Hematopoietic multipotent progenitor cell treated with erythropoietin and hydrocortisone succinate and interleukin-3 and kit ligand, for 8 days (in vitro differentiated cells): ENCODE data around the gene IRX2.
A peak's percentile ranks its signal among the peaks of the same experiment; 100 is the strongest.

ENCODE experiments used
- DNase-seq: peaks from one replicate; pipeline ENCODE4 v3.0.0-alpha.2; 2015

Gene IRX2

DNA sequence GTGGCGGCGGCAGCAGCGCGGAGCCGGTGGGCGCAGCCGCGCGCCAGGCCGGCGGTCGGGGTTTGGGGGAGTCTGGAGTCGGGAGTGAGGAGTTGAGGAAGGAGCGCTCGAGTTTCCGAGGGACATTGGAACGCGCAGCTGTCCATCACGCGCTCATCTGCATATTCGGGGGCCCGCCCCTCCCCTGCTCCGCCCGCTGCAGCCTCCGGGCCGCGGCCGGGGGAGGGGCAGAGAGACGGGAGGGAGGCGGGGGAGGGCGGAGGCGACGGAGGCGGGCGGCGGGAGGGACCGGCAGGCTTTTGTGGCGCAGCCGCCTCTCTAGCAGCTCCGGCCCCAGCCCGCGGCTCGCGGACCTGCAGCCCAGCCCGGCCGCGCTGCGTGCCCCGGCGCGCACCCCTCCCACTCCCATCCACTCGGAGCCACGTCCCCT is at the start of gene IRX2:
Gene IRX2 (minus strand): TSS at position 86 of the 430 bp plus-strand sequence. CDS start 264 bp downstream, outside the sequence.
- peak; percentile 47 for DNase-seq

DNA sequence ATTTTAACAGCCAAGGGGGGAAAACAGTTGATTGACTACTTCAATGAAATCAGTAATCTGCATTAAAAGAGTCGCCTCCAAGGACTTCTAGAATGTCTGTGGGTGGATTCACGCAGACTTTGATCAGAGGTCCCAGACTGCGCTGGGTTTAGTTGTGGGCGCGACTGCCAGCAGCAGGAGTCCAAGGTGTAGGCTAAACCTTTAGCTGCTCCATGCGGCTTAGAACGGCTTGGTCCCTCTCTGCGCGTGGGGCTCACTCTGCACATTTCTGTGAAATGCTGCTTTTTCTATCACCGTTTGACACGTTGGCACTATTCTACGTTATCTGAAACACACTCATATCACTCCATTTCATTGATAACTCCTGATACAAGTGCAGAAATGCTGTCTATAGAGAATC is 48.6 kb upstream of the IRX2 start:
- DNase-seq = no peak

DNA sequence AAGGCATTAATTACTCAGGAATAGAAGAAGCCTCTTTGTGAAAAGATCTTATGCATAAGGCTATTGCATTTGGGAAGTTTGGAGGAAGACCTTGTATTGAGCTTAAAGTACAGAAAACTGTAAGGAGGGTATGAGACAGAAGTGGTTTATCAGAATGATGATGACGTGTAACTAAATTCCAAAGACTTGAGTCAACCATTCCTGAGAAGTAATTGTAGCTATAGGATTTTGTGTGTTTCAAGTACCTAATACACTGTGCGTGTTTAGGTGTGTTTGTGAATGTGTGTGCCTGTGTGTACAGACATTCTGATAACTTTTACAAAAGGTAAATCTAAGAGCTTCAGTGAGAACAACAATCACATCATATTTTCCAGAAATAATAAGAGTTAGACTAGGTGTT is 46.5 kb upstream of the IRX2 start:
- no peak for DNase-seq

DNA sequence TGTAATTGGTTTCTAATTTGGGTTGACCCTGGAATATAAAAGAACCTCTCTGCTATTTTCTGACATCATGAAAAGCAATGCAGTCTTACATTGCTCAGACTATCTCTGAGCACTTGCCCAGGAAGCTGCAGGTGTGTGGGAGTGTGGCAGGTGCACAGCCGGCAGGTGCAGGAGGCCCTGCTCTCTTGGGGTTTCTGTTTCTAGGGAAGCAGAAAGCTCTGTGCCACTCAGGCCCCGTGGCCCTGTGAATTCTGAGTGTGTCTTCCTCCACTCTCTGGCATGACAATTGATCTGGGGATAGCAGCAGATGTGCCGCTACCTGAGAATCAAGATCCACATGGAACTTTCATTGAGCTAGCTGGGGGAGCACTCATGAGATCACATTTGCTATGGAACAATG is 45.7 kb upstream of the IRX2 start:
- DNase-seq = no peak

DNA sequence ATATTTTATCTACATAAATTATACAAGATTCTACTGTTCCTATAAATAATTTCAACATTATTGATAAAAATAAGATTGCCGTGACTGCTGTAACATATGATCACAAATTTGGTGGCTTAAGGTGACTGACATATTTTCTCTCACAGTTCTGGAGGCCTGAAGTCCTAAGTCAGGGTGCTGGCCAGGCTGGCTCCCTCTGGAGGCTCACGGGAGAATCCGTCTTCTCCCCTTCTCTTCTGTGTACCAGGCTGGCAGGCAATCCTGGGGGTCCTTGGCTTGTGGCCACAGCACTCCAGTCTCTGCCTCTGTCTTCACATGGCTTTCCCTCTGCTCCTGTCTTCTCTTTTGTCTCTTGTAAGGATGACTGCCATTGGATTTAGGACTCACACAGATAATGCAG is 31.7 kb upstream of the IRX2 start:
- no peak for DNase-seq

DNA sequence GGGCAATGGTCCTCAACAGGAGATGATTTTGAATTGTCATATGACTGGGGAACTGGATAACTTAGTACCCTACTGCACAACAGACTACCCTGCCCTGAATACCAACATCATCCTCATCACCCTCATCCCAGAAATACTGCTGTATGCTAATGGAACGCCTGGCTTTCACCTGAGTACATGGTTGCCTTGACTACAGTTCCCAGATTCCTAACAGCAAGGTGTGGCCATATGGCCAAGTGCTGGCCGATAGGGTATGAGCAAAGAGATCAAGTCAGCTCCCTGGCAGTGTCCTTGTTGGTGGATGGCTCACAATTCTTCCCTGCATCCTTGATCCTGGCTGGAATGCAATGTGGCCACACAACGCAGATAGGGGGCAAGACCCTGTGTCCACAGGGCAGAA is 31.2 kb upstream of the IRX2 start:
- DNase-seq = no peak

DNA sequence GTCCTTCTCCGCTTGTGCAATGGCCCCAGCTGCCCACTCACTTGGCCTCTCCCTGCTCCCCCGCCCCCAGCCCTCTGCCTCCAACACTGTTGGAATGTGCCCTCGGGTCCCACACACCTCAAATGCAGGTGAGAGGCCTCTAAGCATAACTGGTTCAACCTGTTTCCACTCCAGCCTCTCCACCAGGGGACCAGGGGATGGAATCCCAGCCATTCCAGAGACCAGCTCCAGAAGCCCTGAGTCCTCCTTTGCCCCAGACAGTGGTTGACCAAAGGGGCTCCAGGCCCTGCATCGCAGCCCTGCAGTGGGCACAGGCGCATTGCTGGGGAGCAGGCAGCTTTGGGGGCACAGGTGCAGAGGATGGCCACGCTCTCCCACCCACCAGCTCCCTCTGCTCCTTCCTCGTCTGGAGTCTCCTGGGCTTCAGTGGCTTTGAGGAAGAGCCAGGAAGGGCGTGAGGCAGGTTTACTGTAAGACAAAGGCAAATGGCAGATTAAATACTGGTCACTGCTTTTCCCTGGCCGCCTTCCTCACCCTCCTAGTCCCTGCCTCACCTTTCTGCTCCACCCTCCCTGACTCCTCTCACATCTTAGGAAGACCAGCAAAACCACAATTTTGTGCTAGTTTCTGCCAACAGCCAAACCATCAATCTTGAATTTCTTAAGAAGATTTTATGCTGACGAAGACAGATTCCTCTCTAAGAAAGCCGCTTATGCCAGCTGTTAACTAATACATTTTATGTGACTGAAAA is 29.1 kb upstream of the IRX2 start:
- no peak for DNase-seq

DNA sequence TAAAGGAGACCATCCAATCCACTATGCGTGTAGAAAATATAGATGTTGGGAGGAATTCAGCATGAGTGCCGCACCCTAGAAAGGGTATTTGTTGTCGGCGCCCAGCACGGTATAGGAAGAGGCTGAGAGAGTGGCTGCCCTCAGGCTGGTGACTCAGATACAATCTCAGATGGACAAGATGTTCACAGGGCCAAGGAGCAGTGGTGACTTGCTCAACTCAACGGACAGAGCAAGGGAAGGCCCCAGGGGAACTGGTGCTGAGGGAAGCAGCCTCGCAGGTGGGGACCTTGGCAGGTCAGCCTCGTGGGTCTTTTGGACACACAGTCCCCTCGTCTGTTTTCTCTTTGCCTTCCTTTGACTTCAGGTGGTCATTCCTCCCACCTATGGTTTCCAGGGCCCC is 28.0 kb upstream of the IRX2 start:
- no peak for DNase-seq

DNA sequence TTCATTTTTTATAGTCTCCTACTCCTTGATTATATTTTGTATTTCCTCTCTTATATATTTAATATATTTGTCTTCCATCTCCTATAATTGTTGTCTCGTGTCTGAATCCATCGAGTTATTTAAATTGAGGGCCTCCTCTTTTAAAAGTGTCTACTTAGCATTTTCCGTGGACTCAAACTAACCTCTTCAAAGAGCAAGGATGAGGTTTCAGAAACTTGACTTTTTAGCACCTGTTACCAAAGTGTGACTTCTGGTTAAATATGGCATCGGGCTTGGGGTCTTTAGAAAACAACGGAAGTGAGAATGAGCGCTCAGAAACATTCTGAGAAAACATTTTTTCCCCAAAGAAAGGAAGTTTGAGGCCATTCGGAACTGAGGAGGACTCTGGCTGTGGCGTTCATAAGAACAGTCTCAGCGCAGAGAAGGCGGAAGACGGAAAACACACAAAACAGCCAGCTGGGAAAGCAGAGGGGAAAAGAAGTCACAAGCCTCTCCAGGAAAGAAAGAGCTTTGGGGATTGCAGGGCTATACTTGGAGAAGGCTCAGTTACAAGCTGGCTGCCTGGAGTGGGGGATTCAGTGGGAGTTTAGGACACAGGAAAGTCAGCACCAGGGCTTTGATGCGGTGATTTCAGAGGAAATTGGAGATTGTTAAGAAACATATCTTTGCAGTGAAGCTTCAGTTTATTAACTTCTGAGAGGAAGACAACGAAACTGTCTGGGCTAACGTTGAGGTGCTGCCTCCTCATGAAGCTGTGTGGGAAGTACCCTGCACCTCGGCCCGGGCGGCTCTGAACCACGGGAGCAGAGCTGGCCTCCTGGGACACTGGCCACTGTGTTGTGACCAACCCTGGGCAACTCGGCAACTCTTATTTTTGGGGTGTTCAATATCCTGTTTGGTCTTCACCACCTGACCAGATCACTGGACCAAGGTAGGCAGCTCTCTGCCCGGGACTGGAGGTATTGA is 25.1 kb upstream of the IRX2 start:
- no peak for DNase-seq

DNA sequence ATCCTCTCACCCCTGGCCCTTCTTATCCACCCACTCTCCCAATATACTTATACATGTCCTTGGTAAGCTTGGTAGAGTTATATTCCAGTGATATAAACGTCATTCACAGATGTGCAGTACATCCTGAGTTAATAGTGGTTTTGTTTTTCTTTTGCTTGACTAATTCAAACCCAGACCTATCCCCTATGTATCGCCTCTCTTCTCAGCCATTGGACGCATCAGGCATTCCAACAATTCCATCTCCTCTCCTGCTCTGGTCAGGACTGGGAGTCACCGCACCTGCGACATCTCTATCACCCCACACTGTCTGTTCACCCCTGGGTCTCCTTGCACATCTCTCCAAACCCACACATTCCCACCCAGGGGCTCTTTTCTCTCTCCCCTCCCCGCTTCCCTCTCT is 21.9 kb upstream of the IRX2 start:
- DNase-seq = no peak

DNA sequence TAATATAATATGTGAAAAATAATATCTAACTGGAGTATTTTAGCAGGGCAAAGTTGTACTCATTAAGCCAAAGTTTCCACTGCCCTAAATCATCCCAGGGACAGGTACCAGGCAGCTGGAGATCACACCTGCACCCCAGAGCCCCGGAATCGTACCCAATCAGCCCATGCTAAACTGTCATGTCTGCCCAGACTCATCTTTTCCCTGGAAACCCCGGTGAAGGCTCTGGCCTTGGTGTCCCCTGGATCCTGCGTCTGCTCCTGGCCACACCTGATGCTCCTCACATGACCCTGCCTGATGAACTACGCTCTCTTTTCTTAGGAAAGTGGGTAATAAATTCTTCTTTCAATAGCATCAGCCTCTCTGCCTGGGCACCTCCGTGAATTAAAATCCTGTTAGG is 15.6 kb upstream of the IRX2 start:
- DNase-seq = no peak

DNA sequence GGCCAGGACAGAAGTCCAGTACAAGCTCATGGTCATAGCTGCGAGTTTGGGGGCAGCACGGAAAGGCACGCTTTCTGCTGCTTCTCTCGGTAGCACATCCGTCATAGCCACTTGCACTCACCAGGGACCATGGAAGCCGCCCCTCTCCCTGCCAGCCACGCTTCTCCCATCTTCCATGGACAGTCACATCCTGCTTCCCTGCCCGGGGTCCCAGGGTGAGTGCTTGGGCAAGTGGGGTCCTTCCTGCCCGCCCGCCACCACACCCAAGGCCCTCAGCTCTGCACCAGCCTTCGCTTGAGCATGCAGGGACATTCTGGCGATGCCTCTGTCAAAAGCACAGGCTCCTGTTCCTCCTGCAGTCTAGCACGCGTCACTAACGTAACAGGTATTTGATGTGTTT is 13.1 kb upstream of the IRX2 start:
- no peak for DNase-seq

DNA sequence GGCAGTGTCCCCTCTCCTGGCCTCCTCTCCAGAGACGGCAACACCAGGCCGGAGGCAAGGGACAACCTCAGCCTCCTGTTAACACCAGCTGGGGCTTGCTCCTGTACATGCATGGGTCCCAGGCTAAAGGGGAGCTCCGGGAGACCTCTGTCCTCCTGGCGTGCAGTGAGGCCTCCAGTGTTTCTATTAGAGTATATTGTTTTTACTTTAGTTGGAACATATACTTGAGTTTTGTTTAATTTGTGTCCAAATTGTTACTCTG is 12.0 kb upstream of the IRX2 start:
- DNase-seq = no peak

DNA sequence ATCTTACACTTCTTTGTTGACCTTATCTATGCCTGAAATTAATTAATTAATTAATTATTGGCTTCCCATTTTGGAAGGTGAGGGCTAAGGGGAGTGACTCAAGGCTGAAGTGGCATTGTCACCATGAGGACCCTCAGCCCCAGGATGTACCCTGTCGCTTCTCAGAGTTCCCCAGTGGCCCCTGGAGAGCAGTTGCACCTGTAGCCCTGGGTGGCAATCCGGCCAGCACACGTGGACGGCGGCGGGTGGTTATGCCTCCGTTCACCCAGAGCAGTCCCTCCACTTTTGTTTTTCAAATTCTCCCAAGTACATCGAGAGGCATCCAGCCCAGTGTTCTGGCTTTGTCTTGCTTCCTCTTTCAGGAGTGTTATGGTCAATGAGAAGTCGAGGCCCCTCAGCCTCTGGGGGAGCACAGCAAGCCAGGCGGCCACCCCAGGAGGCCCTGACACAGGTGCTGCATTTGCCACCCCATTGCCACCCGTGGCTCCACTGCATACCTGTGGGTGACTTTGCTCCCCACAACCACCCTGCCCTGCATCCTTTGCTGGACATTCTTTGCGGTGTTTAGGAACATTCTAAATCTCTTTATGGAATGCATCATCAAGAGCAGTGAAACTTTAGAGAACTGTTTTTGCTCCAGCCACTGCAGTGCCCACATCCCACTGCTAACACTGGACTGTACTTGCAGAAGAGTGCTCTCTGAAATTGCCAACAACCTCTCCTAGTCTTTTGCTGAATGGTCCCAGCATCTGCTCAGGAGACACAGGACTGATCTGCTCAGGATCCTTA is 11.5 kb upstream of the IRX2 start:
- DNase-seq = no peak

DNA sequence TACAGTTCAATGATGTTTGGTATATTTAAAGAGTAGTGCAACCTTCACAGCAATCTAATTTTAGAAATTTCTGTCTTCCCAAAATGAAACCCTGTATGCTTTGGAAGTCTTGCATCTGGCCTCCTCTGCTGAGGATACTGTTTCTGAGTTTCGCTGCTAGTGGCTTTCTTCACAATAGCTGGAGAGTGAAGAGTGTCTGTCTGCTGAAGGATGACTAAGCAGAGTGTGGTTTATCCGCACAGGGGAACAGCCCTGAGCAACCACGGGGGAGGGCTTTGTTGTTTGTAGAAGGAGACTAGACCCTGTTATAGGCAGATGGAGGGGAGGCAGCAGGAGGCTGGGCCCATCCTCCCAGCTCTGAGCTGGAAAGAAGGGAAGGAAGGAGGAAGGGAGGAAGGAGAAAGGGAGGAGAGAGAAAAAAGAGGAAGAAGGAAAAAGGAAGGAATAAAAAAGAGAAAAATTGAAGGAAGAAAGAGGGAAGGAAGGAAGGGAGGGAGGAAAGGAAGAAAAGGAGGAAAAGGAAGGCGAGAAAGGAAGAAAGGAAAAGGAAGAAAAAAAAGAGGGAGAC is 10.5 kb upstream of the IRX2 start:
- DNase-seq = no peak

DNA sequence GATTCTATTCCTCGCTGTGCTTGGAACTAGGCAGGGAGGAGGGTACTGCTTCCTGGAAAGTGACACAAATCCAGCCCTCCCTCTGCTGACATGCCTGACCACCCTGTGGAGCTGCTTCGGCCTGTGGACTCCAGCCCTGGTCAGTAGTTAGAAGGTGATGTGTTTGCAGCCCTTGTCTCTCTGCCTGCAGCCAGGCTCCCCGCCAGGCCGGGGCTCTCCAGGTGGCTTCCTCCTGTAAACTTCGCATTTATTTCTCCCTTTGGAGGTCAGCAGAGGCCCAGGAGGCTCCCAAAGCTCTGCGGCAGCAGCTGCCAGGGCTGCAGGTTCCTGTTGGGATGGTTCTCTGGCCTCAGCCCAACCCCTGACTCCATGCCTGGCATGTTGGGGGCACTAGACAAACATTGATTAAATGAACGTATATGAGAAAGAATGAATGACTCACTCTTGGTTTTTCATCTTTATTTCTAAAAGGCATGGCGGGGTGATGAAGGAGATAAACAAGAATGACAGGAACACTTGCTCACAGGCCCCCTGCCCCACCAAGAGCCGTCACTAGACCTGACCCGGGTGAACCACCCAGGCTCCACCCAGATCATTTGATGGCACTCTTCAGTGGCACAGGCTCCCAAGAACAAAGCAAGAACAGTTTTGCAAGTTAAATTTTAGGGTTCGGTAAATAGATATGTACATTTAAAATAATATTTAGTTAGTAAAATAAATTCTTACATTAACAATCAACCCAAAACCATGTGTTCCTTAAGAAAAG is 8.4 kb upstream of the IRX2 start:
- DNase-seq = no peak

DNA sequence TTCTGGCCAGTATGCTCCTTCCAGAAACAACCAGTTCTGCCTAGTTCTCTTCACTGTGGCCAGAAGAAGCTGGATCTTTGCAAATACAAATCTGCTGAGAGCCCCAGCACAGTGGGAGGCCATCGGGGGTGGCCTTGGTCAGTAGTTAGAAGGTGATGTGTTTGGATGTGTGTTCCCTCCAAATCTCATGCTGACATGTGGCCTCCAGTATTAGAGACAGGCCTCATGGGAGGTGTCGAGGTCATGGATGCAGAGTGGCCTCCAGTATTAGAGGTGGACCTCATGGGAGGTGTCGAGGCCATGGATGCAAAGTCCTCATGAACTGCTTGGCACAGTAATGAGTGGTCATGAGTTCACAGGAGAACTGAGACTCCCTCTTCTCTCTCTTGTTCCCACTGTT is 7.6 kb upstream of the IRX2 start:
- DNase-seq = no peak

DNA sequence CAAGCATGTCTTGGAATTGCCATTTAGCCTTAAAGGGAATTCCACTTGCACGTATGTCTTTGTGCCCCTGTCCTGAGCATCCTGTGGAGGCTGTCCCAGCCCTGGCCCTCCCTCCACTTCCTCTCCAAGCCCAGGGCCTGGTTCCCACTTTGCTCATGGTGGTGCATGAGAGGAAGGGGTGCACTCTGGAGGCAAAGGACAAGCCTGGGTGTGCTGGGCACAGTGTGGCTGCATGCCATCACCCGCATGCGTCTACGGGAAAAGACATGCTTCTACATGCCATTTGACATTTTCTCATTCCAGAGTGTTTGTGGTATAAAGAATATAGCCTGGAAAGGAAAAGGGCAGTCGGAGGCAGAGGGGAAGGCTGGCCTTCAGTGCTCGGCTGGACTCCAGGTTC is 7.2 kb upstream of the IRX2 start:
- no peak for DNase-seq

DNA sequence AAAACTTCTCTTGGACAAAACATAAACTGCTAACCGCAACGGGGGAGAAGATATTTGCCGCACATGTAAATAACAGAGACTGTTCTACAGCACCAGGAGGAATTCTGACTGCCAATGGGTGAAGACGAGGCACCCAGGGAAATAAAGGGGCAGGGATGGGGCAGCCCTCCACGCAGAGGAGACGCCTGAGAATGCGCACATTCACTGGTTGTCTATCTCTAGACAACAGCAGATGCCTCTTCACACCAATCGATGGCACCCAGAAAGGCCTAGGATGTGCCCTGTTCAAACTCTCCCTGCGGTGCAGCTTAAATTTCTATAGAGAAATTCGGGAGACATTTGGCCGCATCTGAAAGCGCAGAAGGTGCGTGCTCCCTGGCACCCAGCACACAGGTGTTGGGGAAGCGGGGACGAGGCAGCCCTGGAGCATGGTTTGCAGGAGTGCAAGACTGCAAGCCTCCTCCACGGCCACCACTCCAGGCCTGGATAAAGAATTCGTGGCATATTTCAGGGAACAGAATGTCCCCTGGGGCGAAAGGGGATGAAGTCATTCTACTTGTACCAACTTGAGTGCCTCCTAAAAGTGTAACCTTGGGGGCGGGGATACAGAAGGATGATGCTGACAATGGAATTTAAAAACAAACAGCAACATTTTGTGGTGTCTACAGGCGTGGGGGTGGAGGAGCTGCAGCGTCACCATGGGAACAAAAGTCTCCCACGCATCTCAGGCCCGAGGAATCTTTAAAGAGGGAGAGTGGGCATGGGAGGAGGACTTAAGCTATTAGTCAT is 6.3 kb upstream of the IRX2 start:
- no peak for DNase-seq

DNA sequence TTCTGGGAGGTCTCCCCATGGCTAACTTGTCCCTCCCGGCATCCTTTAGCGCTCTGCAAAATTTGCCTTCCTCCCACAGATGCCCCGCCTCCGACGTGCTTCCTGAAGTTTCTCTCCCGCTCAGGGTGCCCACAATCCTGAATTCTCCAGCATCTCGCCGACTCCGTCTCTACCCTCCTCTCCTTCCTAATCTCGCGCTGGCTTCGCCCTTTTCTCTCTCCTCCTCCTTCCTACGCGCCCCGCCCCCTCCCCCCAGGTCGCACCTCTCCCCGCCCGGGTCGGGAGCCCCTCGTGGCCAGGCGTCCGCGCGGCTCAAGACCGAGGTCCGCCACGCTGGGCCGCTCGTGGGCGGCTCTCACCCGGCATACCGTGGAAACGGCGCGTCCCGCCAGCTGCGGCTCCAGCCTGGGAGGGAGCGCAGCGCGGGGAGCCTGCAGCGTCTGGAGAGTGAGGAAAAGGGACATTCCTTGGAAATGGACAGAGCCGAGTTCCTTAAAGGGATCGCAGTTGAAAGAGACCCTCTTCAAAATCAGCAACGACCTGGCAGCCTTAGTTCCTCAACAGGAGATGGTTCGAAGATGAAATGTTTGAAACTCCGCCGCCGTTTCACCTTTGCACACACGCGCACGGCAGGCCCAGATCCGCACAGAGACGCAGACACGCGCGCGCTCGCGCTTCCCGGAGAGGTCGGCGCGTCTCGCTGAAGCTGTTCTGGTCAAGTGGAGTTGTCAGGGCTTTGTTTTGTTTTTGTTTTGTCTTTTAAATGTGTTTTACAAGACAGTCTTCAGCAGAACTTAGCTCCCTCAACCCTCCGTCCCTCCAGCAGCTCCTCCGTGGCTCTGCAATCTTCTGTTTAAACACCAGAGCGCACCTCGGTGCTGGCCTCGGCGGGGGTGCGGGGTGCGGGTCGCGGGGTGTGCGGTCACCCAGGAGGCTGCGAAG is 5.0 kb upstream of the IRX2 start:
- DNase-seq = no peak
